ENCODE results near the gene COPS6.

- TF ChIP-seq POLR2AphosphoS5 (IDR thresholded peaks at IDR 0.05): no peak
- no peak for TF ChIP-seq POLR2A (IDR thresholded peaks at IDR 0.05)
- TF ChIP-seq CTCF (IDR thresholded peaks at IDR 0.05): no peak
Observed at GRCh38 chr7:100107890-100108289, 19.1 kb downstream of the COPS6 start.
